ENCODE results near the gene TACC2. TPM values are rescaled to one million over a fixed set of nuclear protein-coding genes. Genes with fewer than 3 reads are reported as not detected.
A peak's percentile ranks its signal among the peaks of the same experiment; 100 is the strongest.

The TACC2 gene
- total and polyA plus RNA-seq, 8 donors, result 17.9 to 43.6 (median 23.6) TPM

GRCh38 chr10:122191936-122192541, 203.1 kb downstream of the TACC2 start:
- no peaks in the 10 kb centered on the region for H3K4me1 ChIP-seq
- 90 to 92% methylated on average over 18 of the region's 18 CpGs for WGBS, 2 donors
- DNase-seq, result no peak
- ATAC-seq, result no peak
- H3K27ac ChIP-seq, result no peak overlapping the region
- no peaks in the 10 kb centered on the region for H3K36me3 ChIP-seq
- H3K9me3 ChIP-seq, result no peaks in the 10 kb centered on the region
- H3K4me3 ChIP-seq, result no peak overlapping the region
- intact Hi-C loops (cut with DNase I), result no loop called here
- FAIRE-seq, result no peak
- no peaks in the 10 kb centered on the region for H3K27me3 ChIP-seq
- TF ChIP-seq, protein P1, sequence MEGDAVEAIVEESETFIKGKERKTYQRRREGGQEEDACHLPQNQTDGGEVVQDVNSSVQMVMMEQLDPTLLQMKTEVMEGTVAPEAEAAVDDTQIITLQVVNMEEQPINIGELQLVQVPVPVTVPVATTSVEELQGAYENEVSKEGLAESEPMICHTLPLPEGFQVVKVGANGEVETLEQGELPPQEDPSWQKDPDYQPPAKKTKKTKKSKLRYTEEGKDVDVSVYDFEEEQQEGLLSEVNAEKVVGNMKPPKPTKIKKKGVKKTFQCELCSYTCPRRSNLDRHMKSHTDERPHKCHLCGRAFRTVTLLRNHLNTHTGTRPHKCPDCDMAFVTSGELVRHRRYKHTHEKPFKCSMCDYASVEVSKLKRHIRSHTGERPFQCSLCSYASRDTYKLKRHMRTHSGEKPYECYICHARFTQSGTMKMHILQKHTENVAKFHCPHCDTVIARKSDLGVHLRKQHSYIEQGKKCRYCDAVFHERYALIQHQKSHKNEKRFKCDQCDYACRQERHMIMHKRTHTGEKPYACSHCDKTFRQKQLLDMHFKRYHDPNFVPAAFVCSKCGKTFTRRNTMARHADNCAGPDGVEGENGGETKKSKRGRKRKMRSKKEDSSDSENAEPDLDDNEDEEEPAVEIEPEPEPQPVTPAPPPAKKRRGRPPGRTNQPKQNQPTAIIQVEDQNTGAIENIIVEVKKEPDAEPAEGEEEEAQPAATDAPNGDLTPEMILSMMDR (IDR thresholded peaks at IDR 0.05), result no peak

DNA sequence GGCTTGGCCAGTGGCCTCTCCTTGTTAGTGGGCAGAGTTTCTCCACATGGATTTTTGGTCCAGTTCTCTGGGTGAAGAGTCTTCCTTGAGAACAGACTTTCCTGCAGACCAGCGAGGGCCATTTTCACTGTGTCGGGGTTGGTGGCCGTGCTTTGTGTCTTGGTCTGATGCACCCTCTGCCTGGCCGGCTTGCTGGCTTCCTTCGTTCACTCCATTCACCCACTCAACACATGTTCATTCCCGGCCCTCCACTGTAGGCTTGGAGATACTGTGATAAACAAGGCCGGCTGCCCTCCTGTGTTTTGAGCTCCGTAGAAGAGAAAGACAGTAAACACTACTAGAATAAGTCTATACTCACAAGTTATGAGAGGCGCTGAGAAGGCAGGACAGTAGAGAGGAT, 205.3 kb downstream of the TACC2 start:
- FAIRE-seq (no peak), ATAC-seq (no peak), DNase-seq (no peak)
- H3K4me3 ChIP-seq, result no peak overlapping the region
- 94 to 96% methylated on average over 9 of the region's 9 CpGs for WGBS, 2 donors
- H3K36me3 ChIP-seq, result no peaks in the 10 kb centered on the region
- intact Hi-C loops (cut with DNase I), result no loop called here
- no peaks in the 10 kb centered on the region for H3K9me3 ChIP-seq
- no peak overlapping the region for H3K27ac ChIP-seq
- no peaks in the 10 kb centered on the region for H3K27me3 ChIP-seq
- no peaks in the 10 kb centered on the region for H3K4me1 ChIP-seq
- TF ChIP-seq, protein P1 (IDR thresholded peaks at IDR 0.05), result no peak

GRCh38 chr10:122196218-122196617, 207.3 kb downstream of the TACC2 start:
- DNase-seq (no peak), ATAC-seq (no peak), FAIRE-seq (no peak)
- TF ChIP-seq, protein P1 (IDR thresholded peaks at IDR 0.05), result no peak
- Histone ChIP-seq H3K27me3 (no peaks in the 10 kb centered on the region), H3K4me1 (no peaks in the 10 kb centered on the region), H3K27ac (no peak overlapping the region), H3K9me3 (no peaks in the 10 kb centered on the region), H3K4me3 (no peak overlapping the region), H3K36me3 (no peaks in the 10 kb centered on the region)
- WGBS, 2 donors, result 89 to 93% methylated on average over 12 of the region's 12 CpGs
- intact Hi-C loops (cut with DNase I), result no loop called here

GRCh38 chr10:122197611-122198222, 208.8 kb downstream of the TACC2 start:
- WGBS, 2 donors, result 80 to 89% methylated on average over 13 of the region's 13 CpGs
- TF ChIP-seq, protein P1 (IDR thresholded peaks at IDR 0.05), result no peak
- peak in 1 of 4 donors; percentile 39 for ATAC-seq
- no peak overlapping the region for H3K27ac ChIP-seq
- no peak for DNase-seq
- FAIRE-seq, result no peak
- intact Hi-C loops (cut with DNase I), result no loop called here
- no peaks in the 10 kb centered on the region for H3K36me3 ChIP-seq
- H3K9me3 ChIP-seq, result no peaks in the 10 kb centered on the region
- no peaks in the 10 kb centered on the region for H3K27me3 ChIP-seq
- H3K4me1 ChIP-seq, result no peaks in the 10 kb centered on the region
- no peak overlapping the region for H3K4me3 ChIP-seq

- WGBS, 2 donors, result 96 to 100% methylated on average over 12 of the region's 12 CpGs
- no peak for FAIRE-seq
- ATAC-seq, result no peak
Measured at GRCh38 chr10:122198631-122199030, 209.7 kb downstream of the TACC2 start.

More at GRCh38 chr10:122198631-122199030, 209.7 kb downstream of the TACC2 start:
- DNase-seq, result no peak
- H3K4me3 ChIP-seq, result no peak overlapping the region
- H3K27ac ChIP-seq, result no peak overlapping the region
- H3K36me3 ChIP-seq, result no peaks in the 10 kb centered on the region
- H3K4me1 ChIP-seq, result no peaks in the 10 kb centered on the region
- intact Hi-C loops (cut with DNase I), result no loop called here
- no peaks in the 10 kb centered on the region for H3K9me3 ChIP-seq
- H3K27me3 ChIP-seq, result no peaks in the 10 kb centered on the region
- TF ChIP-seq, protein P1 (IDR thresholded peaks at IDR 0.05), result no peak

Measured in pancreas (tissue), 10 donors.